GM19099 (cell line): ENCODE results near the gene WHRN.

Source experiments
- POLR2A ChIP-seq: IDR thresholded peaks from 3 replicates; pipeline ENCODE4 v1.6.1; 2011; ENCODE audit warnings: low read depth; ENCODE audit not compliant: insufficient read length; ENCODE audit errors: extremely low read depth

The WHRN gene

DNA sequence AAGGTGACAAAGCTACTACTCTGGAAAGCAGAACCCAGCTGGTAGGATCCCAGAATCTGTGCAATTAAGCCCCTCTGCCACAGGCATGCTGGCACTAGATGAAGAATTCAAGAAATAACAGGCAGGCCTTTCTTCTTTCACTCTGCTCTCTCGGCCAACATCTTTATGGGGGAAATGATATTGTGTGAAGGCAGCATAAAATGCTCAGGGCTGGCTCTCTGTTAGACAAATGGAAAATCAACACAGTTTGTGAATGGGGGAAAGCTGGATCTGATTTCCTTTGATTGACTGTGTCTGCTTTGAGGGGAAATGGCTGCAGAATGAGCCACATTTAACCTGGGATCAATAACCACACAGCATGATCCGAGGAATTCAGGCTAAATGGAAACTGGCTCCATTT, 88.4 kb downstream of the WHRN start:
- no peak for TF ChIP-seq POLR2A

DNA sequence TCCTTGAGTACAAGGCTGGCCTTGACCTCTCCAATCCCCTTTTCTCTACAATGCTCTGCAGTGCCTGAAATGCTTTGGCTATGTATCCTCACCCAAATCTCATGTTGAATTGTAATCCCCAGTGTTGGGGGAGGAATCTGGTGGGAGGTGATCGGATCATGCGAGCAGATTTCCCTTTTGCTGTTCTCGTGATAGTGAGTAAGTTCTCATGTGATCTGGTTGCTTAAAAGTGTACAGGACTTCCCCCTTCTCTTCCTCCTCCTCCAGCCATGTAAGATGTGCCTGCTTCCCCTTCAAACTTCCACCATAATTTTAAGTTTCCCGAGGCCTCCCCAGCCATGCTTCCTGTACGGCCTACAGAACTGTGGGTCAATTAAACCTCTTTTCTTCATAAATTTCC, 89.0 kb downstream of the WHRN start:
- no peak for TF ChIP-seq POLR2A

DNA sequence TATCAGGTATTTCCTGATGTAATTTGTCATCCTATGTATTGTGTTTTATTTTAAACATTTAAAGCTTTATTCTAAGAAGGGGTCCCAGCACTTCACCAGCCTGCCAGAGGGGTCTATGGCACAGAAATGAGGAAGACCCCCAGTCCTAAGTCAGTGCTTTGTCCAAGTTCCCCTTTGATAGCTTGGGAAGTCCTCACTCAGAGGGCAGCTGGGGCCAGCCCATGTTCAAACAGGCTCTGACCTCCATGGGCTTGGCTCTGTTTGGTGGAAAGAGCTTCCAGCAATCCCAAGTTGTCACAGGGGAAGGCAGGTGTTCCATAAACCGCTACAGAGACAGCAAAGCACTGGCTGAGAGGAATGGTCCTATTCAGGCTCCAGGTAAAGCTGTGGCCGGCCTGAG, 90.9 kb downstream of the WHRN start:
- TF ChIP-seq POLR2A: no peak

DNA sequence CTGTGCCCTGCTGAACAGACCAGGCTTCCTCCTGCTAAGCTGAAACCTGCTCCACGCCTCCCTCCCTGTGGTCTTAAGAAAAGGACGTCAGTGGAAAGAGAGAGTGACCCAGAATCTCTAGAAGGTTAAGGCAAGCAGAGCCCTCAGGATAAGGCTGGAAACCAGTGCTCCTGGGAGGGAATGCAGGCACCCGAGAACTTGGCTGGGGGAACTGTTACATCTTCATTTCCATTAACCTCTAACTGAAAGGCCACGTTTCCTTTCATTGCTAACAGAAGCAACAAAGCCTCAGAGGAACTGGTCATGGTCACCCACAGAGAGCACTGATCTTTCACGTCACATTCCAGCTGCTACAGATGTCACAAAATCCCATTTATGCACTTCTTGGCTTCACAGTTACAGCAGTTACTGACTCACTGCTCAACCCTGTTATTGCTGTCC, 91.4 kb downstream of the WHRN start:
- TF ChIP-seq POLR2A: no peak

DNA sequence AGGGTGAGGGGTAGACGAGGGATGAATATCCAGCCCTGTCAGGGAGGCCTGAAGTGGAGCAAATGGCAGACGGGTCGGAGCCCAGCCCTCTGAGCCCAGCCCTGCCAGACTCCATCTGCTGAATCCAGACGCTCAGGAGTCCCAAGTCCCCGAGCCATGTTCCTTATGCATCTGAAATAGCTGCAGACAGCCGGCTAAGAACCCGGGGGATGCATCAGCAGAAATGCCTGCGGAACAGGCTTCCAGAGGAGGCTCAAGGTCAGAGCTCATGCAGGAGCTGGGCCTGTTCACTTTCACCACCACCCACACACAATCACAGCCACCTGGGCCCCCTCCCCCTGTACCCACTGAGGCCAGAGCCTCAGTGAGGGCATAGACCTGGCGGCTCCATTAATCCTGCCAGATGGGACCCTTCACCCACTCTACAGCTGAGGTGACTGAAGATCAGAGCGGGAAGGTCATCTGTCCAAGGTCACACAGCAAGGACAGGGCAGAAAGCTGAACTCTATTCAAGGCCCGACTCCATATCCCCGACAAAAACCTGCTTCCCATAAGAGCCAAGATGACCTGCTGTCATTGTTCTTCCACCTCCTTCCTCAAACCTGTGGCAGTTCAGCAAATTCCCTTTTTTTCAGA, 93.1 kb downstream of the WHRN start:
- TF ChIP-seq POLR2A: no peak

DNA sequence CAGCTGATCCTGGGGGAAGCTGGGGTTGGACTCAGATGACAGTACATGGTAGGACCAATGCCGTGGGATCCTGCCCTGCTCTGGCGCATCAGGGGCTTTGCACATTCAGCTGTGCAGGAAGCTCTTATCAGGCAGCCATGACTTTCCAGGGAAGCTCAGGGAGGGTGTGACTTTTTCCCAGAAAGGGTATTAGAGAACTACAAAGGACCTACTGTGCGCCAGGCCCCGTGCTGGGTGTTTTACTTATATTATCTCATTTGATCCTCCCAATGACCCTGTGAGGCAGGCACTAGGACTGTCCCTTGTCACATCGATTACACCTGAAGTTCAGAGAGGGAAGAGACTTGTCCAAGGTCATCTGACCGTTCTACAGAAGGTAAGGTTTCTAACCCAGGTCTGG, 93.8 kb downstream of the WHRN start:
- TF ChIP-seq POLR2A: no peak

DNA sequence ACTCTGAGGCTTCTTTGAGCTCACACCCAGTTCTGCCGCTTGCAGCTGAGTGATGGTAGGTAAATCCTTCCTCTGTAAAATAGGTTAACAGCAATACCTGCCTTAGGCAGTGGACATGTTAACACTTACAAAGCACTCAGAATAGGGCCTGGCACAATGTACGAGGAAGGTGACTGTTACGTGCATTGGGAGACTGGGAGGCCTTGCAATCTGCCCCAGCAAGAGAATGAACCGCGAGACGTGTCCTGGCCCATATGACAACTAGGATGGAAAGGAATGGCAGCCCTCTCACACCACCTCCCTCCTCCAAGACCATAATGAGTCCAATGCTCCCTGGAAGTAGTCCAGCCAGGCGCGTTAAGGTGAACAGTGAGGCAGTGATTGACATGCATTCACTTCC, 94.4 kb downstream of the WHRN start:
- no peak for TF ChIP-seq POLR2A

DNA sequence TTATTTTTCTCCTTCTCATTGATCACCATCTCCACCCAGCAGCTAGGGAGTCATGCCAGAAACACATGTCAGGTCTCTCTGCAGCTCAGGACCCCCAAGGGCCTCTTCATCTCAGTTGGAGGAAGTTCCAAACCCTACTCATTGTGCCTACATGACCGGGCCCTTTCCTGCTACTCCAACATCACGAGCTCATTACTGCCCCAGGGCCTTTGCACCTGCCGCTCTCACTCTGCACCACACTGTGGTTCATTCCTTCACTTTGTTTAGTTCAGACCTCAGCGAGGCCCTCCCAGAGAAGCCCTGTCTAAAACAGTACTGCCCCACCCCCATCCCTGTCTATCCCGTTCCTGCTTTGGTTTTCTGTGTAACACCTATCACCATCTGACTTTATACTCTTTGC, 95.4 kb downstream of the WHRN start:
- no peak for TF ChIP-seq POLR2A

DNA sequence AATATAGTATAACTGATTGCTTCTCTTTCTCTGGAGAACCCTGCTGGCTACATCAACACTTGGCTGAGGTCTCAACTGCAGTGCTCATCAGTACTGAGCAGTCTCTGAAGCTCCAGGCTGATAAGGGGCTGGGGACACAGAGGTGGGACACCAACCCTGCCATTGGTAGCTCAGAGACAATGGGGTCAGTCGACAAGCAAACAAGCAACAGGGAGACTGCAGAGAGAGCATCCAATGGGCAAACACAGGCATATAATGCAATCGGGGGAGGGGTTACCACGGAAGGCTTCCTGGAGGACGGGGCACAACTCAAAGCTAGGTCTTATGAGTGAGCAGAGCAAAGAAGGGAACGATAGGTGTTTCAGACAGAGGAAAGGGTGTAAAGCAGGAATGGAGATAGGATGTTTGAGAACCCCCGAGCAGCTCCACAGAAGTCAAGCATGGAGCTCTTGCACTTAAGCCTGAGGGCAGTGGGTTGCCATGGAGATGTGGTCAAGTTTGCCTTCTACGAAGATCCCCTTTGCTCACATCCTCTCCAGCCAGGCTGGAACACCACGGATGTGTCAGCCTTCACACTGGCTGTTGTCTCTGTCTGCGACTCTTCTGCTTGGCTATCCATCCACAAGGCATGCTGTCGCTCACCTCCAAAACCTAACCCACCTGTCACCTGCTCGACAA, 96.0 kb downstream of the WHRN start:
- no peak for TF ChIP-seq POLR2A

DNA sequence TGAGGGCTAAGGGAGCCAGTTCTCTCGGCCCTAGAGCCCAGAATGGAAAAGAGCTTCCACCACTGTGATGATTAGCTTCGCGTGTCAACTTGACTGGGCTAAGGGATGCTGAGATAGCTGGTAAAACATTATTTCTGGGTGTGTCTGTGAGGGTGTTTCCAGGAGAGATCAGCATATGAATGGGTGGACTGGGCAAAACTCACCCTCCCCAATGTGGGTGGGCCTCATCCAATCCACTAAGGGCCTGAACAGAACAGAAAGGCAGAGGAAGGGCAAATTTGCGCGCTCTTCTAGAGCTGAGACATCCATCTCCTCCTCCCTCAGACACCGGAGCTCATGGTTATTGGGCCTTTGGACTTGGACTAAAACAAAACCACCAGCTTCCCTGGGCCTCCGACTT, 96.6 kb downstream of the WHRN start:
- no peak for TF ChIP-seq POLR2A

DNA sequence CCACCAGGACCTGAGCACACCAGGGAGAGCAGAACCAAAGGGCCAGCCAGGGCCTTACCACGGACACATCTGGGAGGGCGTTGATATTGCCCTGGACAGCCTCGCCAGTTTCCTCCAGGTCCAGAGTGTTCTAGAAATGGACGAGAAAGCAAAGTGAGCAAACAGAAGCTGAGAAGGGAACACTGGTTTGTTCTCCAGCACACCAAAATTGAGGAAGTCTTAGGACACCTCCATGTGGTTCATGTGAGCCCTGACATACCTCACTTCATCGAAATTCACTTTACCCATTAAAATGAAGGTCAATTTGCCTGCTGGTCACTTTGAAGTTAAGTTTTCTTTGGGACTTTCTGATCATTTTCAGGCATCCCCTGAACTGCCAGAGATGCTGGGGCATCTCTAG, 97.4 kb downstream of the WHRN start:
- no peak for TF ChIP-seq POLR2A

DNA sequence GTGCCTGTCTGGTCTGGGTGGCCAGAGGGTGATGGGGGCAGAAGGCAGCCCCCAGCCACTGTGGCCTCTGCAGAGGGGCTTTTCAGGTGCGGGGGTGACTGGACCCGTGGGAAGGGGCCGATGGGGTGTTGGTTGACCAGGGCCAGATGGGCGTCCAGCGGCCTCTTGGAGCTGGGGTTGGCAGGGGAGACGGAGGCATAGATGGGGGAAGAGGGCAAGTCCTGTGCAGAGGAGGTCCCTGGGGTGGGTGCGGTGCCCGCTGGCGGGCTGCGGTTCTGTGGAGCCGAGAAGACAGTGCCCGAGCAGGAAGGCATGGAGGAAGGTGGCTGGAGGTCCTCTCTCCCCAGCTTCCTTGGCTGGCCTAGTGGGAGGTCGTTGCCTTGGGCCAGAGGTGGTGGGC, 98.8 kb downstream of the WHRN start:
- TF ChIP-seq POLR2A: no peak

DNA sequence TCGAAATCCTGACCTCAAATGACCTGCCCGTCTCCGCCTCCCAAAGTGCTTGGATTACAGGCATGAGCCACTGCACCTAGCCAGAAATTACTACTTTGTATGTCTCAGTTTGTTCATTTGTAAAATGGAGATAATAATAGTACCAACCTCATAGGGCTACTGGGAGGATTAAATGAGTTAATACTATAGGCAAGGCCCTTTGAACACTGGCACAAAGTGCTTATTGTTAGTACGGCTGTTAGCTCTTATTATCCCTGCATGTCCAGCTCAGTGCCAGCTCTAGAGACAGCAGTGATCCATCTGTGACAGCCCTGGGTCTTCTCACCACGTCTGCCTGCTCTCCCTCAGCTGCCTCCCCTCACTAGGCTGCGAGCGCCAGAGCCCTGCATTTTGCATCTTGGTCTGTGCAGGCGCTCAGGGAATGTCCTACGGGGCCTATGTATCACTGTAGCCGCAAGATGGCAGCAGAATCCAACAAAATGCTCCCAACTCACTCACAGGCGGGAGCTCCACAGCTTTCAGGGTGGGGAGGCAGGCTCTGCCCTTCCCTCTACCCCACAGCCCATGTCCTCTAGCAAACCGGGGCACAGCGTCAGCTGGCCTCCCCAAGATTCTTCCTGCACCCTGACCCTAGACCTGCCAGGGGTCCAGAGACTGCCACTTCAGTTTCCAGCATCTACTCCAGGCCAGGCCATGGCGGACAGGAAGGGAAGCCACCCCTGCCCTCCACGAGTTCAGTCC, 99.8 kb downstream of the WHRN start:
- TF ChIP-seq POLR2A: no peak

DNA sequence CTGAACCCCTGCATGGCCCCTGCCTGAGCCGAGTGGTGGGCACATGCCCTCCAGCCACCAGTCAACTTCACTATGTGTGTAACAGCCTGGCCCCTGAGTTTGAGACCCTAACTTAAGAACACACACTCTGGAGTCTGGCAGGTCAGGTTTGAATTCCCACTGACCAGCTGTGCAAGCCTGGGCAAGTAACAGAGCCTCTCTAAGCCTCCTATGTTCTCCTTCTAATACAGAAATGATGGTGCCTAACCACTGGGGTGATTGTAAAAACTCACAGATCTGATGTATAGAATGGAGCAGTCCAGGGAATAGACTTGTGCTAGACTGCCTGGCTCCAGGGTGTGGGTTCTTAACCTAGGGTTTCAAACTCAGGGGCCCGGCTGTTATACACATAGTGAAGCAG, 100.7 kb downstream of the WHRN start:
- TF ChIP-seq POLR2A: no peak

DNA sequence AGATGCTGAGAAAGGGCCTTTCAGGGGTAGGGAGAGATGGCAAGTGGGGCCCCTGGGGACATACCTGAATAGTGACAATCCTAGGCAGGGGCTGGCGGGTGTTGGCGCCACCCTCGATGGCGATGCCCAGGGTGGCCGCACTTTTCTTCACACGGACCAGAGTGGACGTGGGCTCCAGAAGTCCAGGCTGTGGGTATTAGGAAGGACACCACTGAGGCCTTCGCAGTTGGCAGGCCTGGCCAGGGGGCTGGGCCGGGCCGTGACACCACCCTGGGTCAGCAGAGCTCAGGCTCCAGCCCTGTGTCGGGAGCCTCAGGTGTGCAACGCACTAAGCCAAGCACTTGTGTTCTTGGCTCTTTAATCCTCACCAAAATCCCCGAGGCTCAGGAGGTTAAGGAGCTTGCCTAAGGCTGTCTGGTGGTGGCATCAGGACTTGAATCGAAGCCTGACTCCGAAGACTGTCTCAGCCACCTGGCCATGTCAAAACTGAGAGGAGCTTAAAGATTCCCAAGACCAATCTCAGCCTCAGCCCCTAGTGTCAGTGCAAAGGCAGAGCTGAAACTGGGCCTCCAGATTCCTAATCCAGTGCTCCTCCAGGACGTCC, 102.0 kb downstream of the WHRN start:
- no peak for TF ChIP-seq POLR2A

DNA sequence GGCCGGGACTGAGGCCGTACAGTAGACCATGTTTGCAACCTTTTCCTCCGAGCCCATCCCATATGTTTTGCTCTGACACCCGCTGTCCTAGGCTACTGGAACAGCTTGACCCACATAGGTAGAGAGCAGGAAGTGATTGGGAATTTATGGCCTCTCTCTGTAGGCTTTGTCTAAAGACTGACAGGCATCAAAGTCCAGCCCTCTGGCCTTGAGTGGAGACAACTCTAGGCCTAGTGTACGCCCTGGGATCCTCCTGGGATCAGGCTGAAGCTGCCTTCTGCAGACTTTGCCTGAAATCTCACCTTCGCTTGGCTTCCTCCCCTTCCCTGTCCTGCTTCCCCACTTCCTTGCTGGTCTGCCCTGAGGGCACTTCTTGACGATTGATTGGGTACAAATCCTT, 103.9 kb downstream of the WHRN start:
- TF ChIP-seq POLR2A: no peak
